GM21723 (cell line): ENCODE results near the gene MDM1.
A peak's percentile ranks its signal among the peaks of the same experiment; 100 is the strongest.

Experiments used
- ATAC-seq: cut with Tn5 transposase; IDR thresholded peaks from one replicate; pipeline ENCODE4 v1.9.1; 2021; ENCODE audit warnings: mild to moderate bottlenecking, moderate library complexity; ENCODE audit not compliant: unreplicated experiment

MDM1 gene, protein sequence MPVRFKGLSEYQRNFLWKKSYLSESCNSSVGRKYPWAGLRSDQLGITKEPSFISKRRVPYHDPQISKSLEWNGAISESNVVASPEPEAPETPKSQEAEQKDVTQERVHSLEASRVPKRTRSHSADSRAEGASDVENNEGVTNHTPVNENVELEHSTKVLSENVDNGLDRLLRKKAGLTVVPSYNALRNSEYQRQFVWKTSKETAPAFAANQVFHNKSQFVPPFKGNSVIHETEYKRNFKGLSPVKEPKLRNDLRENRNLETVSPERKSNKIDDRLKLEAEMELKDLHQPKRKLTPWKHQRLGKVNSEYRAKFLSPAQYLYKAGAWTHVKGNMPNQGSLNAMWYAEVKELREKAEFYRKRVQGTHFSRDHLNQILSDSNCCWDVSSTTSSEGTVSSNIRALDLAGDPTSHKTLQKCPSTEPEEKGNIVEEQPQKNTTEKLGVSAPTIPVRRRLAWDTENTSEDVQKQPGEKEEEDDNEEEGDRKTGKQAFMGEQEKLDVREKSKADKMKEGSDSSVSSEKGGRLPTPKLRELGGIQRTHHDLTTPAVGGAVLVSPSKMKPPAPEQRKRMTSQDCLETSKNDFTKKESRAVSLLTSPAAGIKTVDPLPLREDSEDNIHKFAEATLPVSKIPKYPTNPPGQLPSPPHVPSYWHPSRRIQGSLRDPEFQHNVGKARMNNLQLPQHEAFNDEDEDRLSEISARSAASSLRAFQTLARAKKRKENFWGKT

DNA sequence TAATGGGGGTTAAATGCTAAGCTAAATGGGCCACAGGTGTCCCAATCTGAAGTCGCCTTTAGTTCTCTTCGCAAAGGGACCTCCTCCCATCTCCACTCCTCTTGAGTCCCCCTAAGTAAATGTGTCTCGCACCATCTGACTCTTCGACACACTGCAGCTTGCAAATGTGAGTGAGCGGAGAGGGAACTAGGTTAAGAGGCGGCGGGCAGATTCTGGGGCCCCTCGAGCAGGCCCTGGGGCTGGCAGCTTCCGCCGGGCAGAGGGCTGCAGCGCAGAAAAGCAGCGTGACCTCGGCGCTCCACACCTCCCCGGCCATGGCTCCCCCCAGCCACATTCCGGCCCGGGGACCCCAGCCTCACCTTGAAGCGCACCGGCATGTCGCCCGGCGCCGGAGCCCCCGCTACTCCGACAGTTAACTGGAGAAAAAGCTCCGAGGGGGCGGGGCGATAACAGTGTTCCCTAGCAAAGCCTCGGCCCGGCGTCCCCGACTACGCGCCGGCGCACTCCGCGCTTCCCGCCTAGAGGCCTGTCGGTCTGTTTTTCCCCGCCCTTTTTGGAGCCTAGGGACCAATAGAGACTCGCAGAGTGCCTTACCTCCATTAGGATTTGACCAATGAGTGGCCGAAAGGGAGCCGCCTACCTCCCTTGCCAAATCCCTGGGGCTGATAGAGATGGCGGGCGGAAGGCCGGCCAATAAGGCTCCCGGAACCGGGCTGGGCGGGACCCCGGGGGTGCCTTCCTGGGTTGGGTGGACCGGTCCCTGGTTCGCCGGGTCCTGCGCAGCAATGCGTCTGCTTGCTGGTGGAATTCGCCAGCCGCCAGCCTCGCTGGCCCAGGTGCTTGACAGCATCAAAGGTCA lies at the start of gene MDM1:
MDM1 (minus strand) TSS at position 494 of the 859 bp plus-strand sequence; CDS start at position 377, 117 bp downstream.
- ATAC-seq: peak; percentile 98

DNA sequence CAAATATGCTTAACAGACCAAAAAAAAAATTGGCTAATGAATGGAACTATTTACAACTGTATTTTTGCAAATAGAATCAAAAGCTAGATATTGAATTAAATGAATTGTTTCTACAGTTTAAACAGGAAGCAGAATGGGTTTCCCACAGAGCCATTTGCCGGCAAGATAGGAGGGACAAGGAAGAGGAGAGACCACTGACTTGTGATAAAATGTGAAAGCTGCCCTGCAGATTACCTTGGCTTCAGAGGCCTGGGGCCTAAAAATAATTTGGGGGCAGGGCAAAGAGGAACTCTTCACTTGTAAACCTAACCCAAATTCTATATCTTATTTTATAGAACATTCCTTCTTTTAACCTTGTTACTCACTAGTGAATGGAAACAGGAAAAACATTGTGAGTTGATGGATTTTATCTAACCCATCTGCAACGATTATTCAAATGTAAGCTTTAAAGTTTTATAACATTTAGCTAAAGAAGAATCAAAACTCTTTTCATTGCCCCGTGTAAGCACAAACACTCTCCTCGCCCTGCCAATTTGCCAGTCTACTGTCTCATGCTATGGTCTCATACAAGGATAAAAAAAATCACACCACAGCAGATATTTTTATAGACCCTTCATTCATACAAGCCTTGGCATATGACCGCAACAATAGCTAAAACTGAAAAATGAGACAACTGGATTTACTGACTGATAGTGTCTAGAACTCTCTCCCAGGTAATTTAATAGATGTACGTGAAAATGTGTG lies 49.5 kb upstream of the MDM1 start:
- ATAC-seq: no peak

DNA sequence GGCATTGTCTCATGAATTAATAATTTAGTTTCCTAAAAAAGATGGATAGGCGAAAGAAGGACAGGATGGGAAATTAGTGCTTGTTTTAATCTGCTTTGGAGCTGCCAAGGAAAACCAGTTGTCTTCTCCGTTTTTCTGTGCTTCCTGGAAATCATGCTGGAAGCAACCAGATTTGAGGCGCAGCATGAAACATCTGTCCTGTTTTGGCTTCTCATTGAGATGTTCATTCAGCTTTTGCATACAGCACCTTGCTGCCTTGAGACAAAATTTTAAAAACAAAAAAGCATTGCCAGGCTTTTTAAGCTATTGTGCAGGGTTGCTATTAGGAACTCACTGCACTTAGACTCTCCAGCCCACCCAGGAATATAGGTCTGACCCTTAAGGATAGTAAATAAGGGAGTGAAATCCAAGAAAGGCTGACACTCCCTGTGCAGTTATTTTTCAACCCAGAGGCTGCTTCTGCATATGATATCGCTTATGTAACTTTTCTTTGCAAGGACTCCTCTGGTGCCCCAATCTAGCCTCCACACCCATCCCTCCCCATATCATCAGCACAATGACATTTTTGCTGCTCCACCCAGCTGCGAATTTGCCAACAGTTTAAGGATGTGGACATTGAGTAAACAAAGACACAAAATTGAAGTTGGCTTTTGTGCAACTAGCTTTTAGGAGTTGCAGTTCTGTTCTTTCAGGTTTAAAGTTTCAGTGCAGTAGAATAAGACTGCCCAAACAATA lies 46.9 kb upstream of the MDM1 start:
- ATAC-seq: no peak

DNA sequence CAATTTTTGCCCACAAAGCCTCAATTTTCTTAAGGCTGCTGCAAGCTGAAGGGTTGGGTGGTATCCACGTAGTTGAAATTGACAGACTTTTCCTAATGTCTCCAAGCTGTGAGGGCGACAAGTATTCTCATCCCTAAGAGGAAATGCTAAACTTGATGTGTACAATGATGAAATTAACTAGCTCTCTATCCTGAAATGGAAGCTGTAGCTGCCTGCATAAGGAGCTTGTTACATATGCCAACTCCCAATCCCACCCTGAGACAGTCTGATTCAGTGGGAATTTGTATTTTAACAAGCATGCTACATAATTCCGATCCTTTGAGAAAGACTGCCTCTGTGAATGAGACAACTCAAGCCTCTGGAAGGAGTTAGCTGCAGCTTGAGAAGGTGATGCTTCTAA lies 45.7 kb upstream of the MDM1 start:
- ATAC-seq: no peak

DNA sequence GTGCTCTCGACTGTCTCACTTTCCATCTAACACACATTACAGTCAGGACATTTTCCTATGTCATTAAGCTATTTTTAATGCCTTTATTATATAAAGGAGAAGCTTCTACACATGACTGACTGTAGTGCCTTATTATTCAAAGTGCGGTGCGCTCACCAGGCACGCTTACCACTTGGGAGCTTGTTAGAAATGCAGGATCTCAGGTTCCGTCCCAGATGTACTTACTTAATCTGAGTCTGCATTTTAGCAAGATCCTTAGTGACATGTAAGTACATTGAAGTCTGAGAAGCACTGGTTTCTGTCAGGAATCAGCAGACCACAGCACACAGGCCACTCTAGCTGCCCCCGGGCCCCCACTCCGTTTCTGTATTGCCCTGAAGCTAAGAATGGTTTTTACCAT lies 44.7 kb upstream of the MDM1 start:
- no peak for ATAC-seq

DNA sequence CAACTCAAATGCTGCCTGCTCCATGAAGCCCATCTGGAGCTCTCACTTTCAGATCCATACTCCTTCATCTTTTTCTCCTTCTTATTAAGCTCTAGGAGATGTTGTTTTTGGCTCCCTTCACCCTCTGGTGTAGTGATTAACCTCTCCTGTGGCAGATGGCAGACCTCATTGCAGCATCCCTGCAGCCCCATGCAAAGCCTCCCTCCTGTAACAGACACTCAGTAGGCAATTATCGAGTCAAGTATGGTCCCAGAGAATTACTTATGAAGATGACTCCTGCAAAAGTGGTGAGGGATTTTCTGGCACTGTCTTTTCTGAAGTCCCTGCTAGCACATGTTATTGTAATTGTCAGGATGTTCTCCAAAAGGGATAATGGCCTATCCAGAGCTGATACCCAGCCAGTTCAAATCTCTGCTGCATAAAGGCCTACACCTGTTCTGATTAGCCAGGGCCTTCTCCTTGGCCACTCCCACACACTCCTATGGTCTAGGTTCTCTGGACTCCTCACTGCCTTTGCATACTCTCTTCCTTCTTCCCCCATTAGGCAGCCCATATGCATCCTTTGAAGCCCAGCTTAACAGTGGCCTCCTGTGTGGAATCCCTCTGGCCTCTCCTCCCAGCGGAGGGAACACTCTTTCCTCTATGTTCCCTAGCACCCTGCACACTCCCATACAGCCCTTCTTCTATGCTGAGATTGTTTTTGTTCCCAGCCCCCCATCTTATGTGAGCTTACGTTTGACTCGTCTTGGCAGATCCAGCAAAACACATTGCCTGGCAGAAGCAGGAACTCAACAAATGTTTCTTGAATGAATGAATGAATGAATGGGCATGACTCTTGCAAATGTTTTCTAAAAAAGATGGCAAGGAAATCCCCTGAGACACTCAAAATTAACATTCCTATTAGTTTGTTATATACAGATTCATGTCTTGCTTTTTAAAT lies 43.9 kb upstream of the MDM1 start:
- no peak for ATAC-seq

DNA sequence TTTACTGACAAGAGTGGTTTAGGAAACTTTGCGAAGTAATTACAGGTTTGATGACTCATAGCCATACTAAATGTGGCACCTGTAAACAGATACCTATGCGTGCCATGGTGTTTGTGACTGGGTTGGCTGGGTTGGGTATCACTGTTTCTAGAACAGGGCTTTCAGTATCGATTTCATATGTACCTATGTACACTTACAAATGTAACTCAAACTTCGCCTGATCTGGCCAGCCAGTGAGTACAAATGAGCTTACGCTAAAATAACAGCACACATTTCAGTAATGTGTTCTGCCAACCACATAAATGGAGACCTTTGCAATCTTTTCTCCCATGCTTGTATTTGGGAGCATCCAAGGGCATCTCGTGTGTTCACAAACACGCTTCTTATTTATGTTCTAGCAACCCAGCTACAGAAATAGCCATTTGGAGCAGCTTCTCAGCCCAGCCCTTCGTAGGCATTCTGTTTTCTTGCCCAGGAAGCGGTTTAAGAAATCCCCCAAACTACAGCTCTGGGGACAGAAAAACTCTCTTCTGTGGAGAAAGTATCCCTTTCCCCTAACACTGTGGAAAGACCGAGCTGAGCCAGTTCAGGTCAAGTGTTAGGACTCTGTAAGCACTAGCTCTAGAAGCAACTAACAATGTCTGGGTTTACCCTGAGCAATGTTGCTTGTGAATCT lies 42.3 kb upstream of the MDM1 start:
- peak; percentile 96 for ATAC-seq

DNA sequence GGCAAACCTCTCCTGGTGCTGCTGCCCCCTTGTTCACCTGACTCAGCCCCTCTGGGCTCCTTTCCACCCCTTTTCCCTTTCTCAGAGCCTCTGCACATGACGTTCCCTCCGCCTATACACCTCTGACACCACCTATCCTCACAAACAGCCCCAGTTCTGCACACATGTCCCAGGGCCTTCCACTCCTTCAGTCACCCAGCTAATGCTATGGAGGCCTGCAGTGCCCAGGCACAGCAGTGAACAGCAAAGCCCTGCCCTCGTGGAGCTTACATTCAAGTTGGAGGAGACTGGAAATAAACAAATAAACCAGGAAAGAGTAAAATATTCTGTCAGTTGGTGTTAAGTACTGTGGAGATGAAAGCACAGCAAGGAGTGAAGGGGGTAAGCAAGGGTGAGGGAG lies 38.5 kb upstream of the MDM1 start:
- no peak for ATAC-seq

DNA sequence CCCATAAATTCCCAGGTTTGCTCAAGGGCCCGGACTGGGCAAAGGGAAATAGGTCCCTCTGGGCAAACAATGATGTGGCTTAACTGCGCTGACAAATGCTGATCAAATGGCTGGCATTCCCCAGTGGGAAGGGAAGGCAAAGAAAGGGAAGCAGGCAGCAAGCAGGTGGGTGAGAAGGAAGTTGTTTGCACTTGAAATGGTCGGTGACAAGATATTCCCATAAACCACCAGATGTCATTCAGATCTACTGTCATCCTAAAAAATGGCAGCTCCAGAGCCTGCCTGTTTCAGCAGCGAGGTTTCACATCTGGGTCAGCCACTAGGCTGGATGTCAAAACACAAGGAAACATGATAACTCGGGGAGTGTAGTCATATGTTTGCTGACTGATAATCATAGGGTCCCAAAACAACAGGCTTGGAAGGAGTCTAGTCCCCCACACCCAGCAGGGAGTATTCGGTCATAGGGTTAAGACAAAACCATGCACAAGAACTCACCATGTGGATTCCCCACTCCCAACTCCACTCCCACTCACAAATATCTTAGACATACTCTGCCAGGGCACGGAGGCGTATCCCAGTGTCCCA lies 37.9 kb upstream of the MDM1 start:
- ATAC-seq: no peak

DNA sequence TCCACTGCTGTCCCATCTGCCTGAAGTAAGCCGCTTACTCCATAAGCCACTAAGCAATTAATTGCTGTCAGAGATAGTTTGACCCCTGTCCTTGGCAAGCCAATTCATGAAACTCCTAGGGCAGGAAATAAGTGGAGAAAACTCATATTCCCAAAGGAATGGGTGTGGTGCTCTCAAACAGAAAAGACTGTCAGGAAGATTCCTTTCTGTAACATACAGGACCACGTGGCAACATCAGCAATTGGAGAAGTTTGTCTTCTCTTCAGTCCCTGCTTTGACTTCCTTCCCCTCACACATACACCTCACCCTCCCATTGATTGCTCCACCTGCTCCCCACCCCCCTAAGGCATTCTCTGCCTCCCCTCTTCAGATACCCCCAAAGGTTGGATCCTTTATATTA lies 36.2 kb upstream of the MDM1 start:
- no peak for ATAC-seq

DNA sequence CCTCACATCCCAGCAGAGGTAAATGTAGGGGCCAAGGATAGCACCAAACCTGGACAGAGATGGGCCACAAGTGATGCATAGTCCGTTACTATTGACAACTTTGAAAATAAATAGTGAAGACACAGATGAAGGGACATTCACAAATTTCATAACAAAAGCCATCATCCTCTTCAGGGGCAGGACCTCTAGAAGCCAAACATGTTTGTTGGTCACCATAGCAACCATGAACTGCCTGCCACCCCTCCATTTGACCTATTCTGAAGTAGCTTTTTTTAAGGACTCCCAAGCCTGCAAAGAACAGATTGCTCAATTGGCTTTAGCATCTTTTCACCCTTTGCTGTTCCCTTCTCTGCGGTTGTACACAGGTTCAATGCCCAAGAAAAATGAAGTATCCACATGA lies 35.7 kb upstream of the MDM1 start:
- ATAC-seq: no peak

DNA sequence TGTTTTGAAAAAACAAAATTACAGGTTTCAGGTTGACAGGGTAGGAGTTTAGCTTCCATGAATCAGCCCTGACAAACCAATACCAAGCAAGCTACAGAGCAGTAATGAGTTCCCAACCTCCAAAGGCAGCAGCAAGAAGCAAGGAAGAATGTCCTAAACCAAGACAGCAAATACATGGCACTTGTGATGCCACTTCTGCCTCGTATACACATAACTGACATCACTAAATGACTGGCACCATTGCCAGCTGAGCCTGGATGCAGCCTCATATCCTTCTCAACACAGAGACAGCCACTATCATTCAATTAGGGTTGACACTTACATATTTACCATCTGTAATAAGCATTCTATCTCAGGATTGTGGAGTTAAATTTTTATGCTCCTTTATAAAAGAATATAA lies 35.0 kb upstream of the MDM1 start:
- no peak for ATAC-seq

DNA sequence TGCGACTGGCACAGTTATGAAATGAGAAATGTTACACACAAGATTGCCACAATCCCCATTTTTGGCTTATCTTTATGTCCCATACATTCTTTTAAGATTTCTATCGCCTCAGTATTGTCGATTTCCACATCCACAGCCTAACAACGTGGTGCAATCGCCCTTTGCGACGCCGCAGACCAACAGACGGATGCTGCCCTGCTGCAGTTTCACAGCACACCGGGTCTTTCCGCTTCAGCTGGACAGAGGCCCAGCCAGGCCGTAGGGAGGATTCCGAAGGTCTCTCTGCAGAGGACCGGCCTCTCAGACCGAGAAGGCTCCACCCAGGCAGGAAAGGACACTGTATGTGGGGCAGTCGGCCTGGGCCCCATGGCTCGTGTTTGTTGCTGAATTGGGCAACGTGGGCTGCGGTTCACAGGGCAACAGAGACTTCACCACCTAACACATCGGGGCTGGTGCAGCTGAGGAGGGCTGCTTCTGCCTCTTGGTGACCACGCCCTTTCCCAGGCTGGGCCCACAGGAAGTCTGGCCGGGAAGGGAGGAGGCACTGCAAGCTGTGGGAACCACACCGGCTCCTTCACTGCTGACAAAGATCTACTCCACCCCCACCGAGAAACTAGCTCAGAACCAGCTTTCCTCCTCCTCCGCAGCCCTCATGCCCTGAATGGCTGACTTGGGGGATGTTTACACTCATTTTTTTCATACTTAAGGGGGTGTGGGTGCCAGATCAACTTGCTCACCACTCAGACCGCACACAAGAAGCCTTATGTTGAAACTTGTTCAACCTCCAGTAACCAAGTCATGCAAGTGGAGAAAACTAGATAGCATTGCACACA lies 32.9 kb upstream of the MDM1 start:
- ATAC-seq: peak; percentile 91

DNA sequence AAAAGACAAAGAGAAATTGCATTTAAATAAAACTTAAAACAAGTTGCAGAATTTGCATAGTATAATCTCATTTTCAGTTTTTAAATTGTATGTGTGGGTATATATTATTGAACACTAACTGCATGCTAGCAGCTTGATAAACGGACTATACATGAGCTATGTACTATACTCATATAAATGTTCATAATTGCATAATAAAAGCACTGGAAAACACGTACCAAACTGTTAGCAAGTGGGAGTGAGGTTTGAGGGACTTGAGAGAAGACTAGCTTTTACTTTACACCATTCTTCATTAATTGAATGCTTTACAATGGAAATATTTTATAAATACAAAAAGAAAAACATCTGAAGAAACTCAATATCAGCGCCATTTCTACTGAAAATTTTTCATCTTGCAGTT lies 32.2 kb upstream of the MDM1 start:
- ATAC-seq: no peak

DNA sequence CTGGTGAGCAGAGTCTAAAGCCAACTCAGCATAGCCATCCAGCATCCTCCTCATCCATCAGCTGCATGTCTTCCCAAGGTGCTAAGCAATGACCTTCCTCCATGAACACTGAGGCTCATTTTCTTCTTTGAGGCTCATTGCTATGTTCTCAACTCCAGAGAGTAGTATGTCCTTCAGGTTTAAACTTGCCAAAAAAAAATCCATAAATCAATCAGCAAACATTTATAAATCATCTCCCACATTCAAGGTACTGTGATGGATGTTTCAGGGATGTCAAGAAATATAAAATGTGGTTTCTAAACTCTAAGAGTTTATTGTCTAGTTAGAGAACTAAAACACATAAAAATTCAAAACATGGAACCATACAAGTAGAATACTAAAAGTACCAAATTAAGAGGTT lies 29.8 kb upstream of the MDM1 start:
- no peak for ATAC-seq

DNA sequence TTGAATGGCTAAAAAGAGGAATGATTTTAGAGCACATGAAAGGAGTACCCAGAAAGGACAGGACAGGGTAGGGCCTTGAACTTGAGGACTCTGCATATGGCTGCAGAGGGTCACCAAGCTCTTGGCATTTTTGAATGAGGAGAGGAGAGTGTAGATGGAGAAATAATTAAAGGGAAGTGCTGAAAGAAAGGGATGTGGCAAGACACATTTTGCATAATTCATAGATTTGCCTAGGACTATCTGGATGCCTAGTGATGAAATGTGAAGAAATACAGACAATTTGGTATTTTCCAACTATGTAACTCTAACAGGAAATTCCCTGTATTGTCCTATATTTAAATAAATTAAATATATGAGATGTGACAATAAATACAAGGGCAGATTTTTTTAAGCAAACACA lies 27.5 kb upstream of the MDM1 start:
- peak; percentile 10 for ATAC-seq
